H9 (cell line): ENCODE data around the gene SYTL1. TPM values are rescaled to one million over a fixed set of nuclear protein-coding genes. Genes with fewer than 3 reads are reported as not detected.

Source experiments
- DNase-seq: peaks from one replicate; pipeline ENCODE4 v3.0.0-alpha.2; 2017
- H2AFZ ChIP-seq: one replicate; pipeline ENCODE4 v1.6.1; 2013; ENCODE audit warnings: mild to moderate bottlenecking, low read length, control low read depth, moderate library complexity
- H2AK5ac ChIP-seq: 2 replicates; pipeline ENCODE4 v1.6.1; 2013; ENCODE audit warnings: low read length, control low read depth, mixed read lengths; ENCODE audit not compliant: insufficient read length
- H2BK120ac ChIP-seq: one replicate; pipeline ENCODE4 v1.6.1; 2013; ENCODE audit warnings: low read depth, mild to moderate bottlenecking, low read length, control low read depth, inconsistent platforms; ENCODE audit not compliant: poor library complexity, severe bottlenecking
- H2BK12ac ChIP-seq: 2 replicates; pipeline ENCODE4 v1.6.1; 2013; ENCODE audit warnings: low read length, control low read depth, mixed read lengths, low read depth; ENCODE audit not compliant: insufficient read length
- H2BK15ac ChIP-seq: 2 replicates; pipeline ENCODE4 v1.6.1; 2013; ENCODE audit warnings: low read depth, low read length, control low read depth
- H2BK20ac ChIP-seq: one replicate; pipeline ENCODE4 v1.6.1; 2013; ENCODE audit warnings: low read depth, mild to moderate bottlenecking, low read length, control low read depth, inconsistent platforms; ENCODE audit not compliant: poor library complexity, severe bottlenecking
- H2BK5ac ChIP-seq: 2 replicates; pipeline ENCODE4 v1.6.1; 2013; ENCODE audit warnings: low read length, control low read depth, mixed read lengths; ENCODE audit not compliant: insufficient read length
- H3K14ac ChIP-seq: 2 replicates; pipeline ENCODE4 v1.6.1; 2013; ENCODE audit warnings: low read length, control low read depth; ENCODE audit not compliant: insufficient read depth
- H3K18ac ChIP-seq: 2 replicates; pipeline ENCODE4 v1.6.1; 2013; ENCODE audit warnings: low read depth, mild to moderate bottlenecking, mixed read lengths, low read length, control low read depth; ENCODE audit not compliant: insufficient read length
- H3K23ac ChIP-seq: 2 replicates; pipeline ENCODE4 v1.6.1; 2013; ENCODE audit warnings: low read length, control low read depth, mixed read lengths, low read depth; ENCODE audit not compliant: insufficient read length
- H3K23me2 ChIP-seq: 2 replicates; pipeline ENCODE4 v1.6.1; 2013; ENCODE audit warnings: low read depth, mild to moderate bottlenecking, mixed read lengths, low read length, control low read depth; ENCODE audit not compliant: insufficient read length, poor library complexity, severe bottlenecking
- H3K27ac ChIP-seq: 2 replicates; pipeline ENCODE4 v1.5.1; 2013; ENCODE audit warnings: low read length, control low read depth, mixed read lengths, low read depth; ENCODE audit not compliant: insufficient read length
- H3K27me3 ChIP-seq: 2 replicates; pipeline ENCODE4 v1.6.1; 2013; ENCODE audit warnings: low read length, control low read depth, inconsistent platforms; ENCODE audit not compliant: insufficient read depth
- H3K4ac ChIP-seq: 2 replicates; pipeline ENCODE4 v1.6.1; 2013; ENCODE audit warnings: low read depth, mild to moderate bottlenecking, control low read depth, inconsistent platforms, low read length, moderate library complexity
- H3K4me1 ChIP-seq: 2 replicates; pipeline ENCODE4 v1.6.1; 2013; ENCODE audit warnings: low read length, control low read depth, inconsistent platforms; ENCODE audit not compliant: insufficient read depth
- H3K4me2 ChIP-seq: 2 replicates; pipeline ENCODE4 v1.6.1; 2013; ENCODE audit warnings: low read length, control low read depth, mixed read lengths; ENCODE audit not compliant: insufficient read length, insufficient read depth
- H3K56ac ChIP-seq: 2 replicates; pipeline ENCODE4 v1.6.1; 2013; ENCODE audit warnings: low read depth, mild to moderate bottlenecking, mixed read lengths, low read length, control low read depth; ENCODE audit not compliant: insufficient read length
- H3K79me1 ChIP-seq: 2 replicates; pipeline ENCODE4 v1.6.1; 2013; ENCODE audit warnings: low read depth, mild to moderate bottlenecking, moderate library complexity, low read length, control low read depth, inconsistent platforms; ENCODE audit not compliant: insufficient read depth, poor library complexity, severe bottlenecking
- H3K79me2 ChIP-seq: 2 replicates; pipeline ENCODE4 v1.6.1; 2013; ENCODE audit warnings: low read length, control low read depth, inconsistent platforms; ENCODE audit not compliant: insufficient read depth
- H3K9ac ChIP-seq: 2 replicates; pipeline ENCODE4 v1.6.1; 2013; ENCODE audit warnings: low read length, control low read depth, mixed read lengths; ENCODE audit not compliant: insufficient read length; ENCODE audit errors: extremely low read depth
- H3K9me3 ChIP-seq: one replicate; pipeline ENCODE4 v1.6.1; 2013; ENCODE audit warnings: low read depth, low read length, inconsistent platforms; ENCODE audit not compliant: control insufficient read depth
- H3T11ph ChIP-seq: one replicate; pipeline ENCODE4 v1.6.1; 2013; ENCODE audit warnings: mild to moderate bottlenecking, low read length, control low read depth, inconsistent platforms
- H4K20me1 ChIP-seq: one replicate; pipeline ENCODE4 v1.6.1; 2013; ENCODE audit not compliant: control insufficient read depth, insufficient read length, insufficient read depth
- H4K5ac ChIP-seq: 2 replicates; pipeline ENCODE4 v1.6.1; 2013; ENCODE audit warnings: low read depth, mild to moderate bottlenecking, mixed read lengths, low read length, control low read depth; ENCODE audit not compliant: insufficient read length
- H4K8ac ChIP-seq: replicated peaks from 2 replicates; pipeline ENCODE4 v1.6.1; 2013; ENCODE audit warnings: low read length, control low read depth, mixed read lengths, low read depth; ENCODE audit not compliant: insufficient read length
- H4K91ac ChIP-seq: 2 replicates; pipeline ENCODE4 v1.6.1; 2013; ENCODE audit warnings: low read depth, mild to moderate bottlenecking, moderate library complexity, mixed read lengths, low read length, control low read depth; ENCODE audit not compliant: insufficient read length
- H3K27ac Mint-ChIP-seq, 3 experiments: 2 replicates in 2 of 3; 3 replicates in 1 of 3; pipeline ENCODE4 v1.8.0; 2020 to 2021; ENCODE audit warnings: mixed read lengths in 3 of 3, mild to moderate bottlenecking in 1 of 3, moderate library complexity in 1 of 3
- H3K27me3 Mint-ChIP-seq: 2 replicates; pipeline ENCODE4 v1.8.0; 2021; ENCODE audit warnings: low read depth, mild to moderate bottlenecking, moderate library complexity, mixed read lengths
- H3K36me3 Mint-ChIP-seq, 3 experiments: 2 replicates in 2 of 3; 3 replicates in 1 of 3; pipeline ENCODE4 v1.8.0; 2020 to 2021; ENCODE audit warnings: low read depth in 3 of 3, mixed read lengths in 3 of 3; ENCODE audit not compliant: insufficient read depth in 1 of 3
- H3K4me1 Mint-ChIP-seq, 2 experiments: 2 replicates each; pipeline ENCODE4 v1.8.0; 2020; ENCODE audit warnings: mixed read lengths in 2 of 2
- H3K4me3 Mint-ChIP-seq, 2 experiments: 2 replicates in 1 of 2; 3 replicates in 1 of 2; pipeline ENCODE4 v1.8.0; 2020 to 2021; ENCODE audit warnings: mild to moderate bottlenecking in 2 of 2, mixed read lengths in 2 of 2, moderate library complexity in 1 of 2
- H3K9me3 Mint-ChIP-seq, 2 experiments: 2 replicates in 1 of 2; 3 replicates in 1 of 2; pipeline ENCODE4 v1.8.0; 2020; ENCODE audit warnings: mild to moderate bottlenecking in 2 of 2, mixed read lengths in 2 of 2, moderate library complexity in 1 of 2
- CTCF ChIP-seq: fragments of 200-600 bp; sonication (generic); conservative IDR thresholded peaks from 3 replicates; pipeline ENCODE4 v1.8.0; 2021; ENCODE audit warnings: antibody characterized with exemption, mild to moderate bottlenecking
- WGBS: extraction: QIAGEN DNeasy Blood & Tissue Kit; methylation state at CpG from one replicate; pipeline ENCODE4 v1.1.7; 2013; ENCODE audit warnings: missing lambda C conversion rate, low lambda C conversion rate, mixed read lengths; ENCODE audit not compliant: insufficient read length; ENCODE audit errors: extremely low coverage; 5-methylcytosine and 5-hydroxymethylcytosine counted together
- total RNA-seq: library from RNA; stranded (reverse); gene quantifications from 2 replicates; pipeline ENCODE4 v1.2.1, GENCODE V29; 2021

Gene SYTL1
- total RNA-seq, 1 experiment from 2014 or later, result 12.0 TPM

GRCh38 chr1:27365372-27366112, 23.7 kb downstream of the SYTL1 start:
- Histone ChIP-seq H3K27ac (no peak overlapping the region), H3K79me2 (no peaks in the 10 kb centered on the region), H3K4me1 (no peaks in the 10 kb centered on the region; the same call in 1 of the 2 replicates), H2BK120ac (no peak overlapping the region), H3K4me2 (peak overlapping the region; percentile 79), H4K91ac (no peak overlapping the region), H4K8ac (no peak overlapping the region), H3K27me3 (peaks cover 4% of the 10 kb centered on the region; the same call in 1 of the 2 replicates), H3K9ac (no peak overlapping the region), H2AFZ (no peak overlapping the region), H3T11ph (no peak overlapping the region), H3K4ac (no peak overlapping the region), H2BK20ac (no peak overlapping the region), H2BK12ac (no peak overlapping the region), H2BK15ac (no peak overlapping the region), H3K18ac (peak overlapping the region; percentile 23), H3K79me1 (no peaks in the 10 kb centered on the region), H2AK5ac (no peak overlapping the region), H3K14ac (no peak overlapping the region; the same call in 1 of the 2 replicates), H3K23me2 (peaks cover 15% of the 10 kb centered on the region), H3K23ac (no peak overlapping the region), H2BK5ac (no peak overlapping the region), H4K5ac (no peak overlapping the region), H3K56ac (no peak overlapping the region), H4K20me1 (peaks cover 2% of the 10 kb centered on the region), H3K9me3 (no peaks in the 10 kb centered on the region)
- no peak for TF ChIP-seq CTCF
- DNase-seq, result peak; percentile 93
- peak overlapping the region; percentile 85 to 91 (median 87); a peak in 5 of 7 replicates for H3K27ac Mint-ChIP-seq
- H3K27me3 Mint-ChIP-seq, result peaks cover 38% of the 10 kb centered on the region
- peaks cover 16 to 33% of the 10 kb centered on the region in 2 experiments for H3K4me1 Mint-ChIP-seq
- WGBS, result no CpG with 5 or more reads among the region's 40 CpGs
- peak overlapping the region; percentile 78 to 93 for H3K4me3 Mint-ChIP-seq
- no peaks in the 10 kb centered on the region; a peak in 1 of 7 replicates for H3K36me3 Mint-ChIP-seq
- H3K9me3 Mint-ChIP-seq, result no peaks in the 10 kb centered on the region
